HepG2 (cell line): Measurements from ENCODE around the gene ITGB2. TPM values are rescaled to one million over a fixed set of nuclear protein-coding genes. Genes with fewer than 3 reads are reported as not detected.

ENCODE experiments used
- CREM ChIP-seq, 2 experiments: sonication (generic) in 1 of 2; formaldehyde crosslinking in 1 of 2; IDR thresholded peaks; 2 replicates each; pipeline versions ENCODE4 v1.4.0 to v1.6.1; 2016 to 2020; ENCODE audit warnings: antibody characterized with exemption in 1 of 2, mild to moderate bottlenecking in 1 of 2, missing genetic modification reagents in 1 of 2
- DMTF1 ChIP-seq: sonication (generic); formaldehyde crosslinking; IDR thresholded peaks from 2 replicates; pipeline ENCODE4 v1.4.0; 2020; ENCODE audit warnings: mild to moderate bottlenecking, missing genetic modification reagents
- NFKB2 ChIP-seq: sonication (generic); formaldehyde crosslinking; IDR thresholded peaks from 2 replicates; pipeline ENCODE4 v1.4.0; 2020; ENCODE audit warnings: missing genetic modification reagents, borderline replicate concordance
- PATZ1 ChIP-seq: sonication (generic); formaldehyde crosslinking; IDR thresholded peaks from 2 replicates; pipeline ENCODE4 v1.4.0; 2020; ENCODE audit warnings: missing genetic modification reagents
- PRMT3 ChIP-seq: sonication (generic); formaldehyde crosslinking; IDR thresholded peaks from 2 replicates; pipeline ENCODE4 v1.8.1; 2022; ENCODE audit warnings: low read depth, mild to moderate bottlenecking, moderate library complexity, missing genetic modification reagents, borderline replicate concordance
- SRF ChIP-seq: IDR thresholded peaks from 2 replicates; pipeline ENCODE4 v1.6.1; 2011; ENCODE audit warnings: mild to moderate bottlenecking, low read depth, low read length, moderate library complexity
- THAP11 ChIP-seq: IDR thresholded peaks from 2 replicates; pipeline ENCODE4 v1.6.1; 2016; ENCODE audit warnings: missing biosample characterization, missing genetic modification reagents
- TSC22D2 ChIP-seq: sonication (generic); formaldehyde crosslinking; IDR thresholded peaks from 2 replicates; pipeline ENCODE4 v1.5.1; 2020; ENCODE audit warnings: missing genetic modification reagents, mild to moderate bottlenecking, borderline replicate concordance
- UBTF ChIP-seq: sonication (generic); formaldehyde crosslinking; IDR thresholded peaks from 2 replicates; pipeline ENCODE4 v1.4.0; 2020; ENCODE audit warnings: mild to moderate bottlenecking, missing genetic modification reagents
- YEATS2 ChIP-seq: sonication (generic); formaldehyde crosslinking; IDR thresholded peaks from 2 replicates; pipeline ENCODE4 v1.4.0; 2020; ENCODE audit warnings: missing genetic modification reagents, borderline replicate concordance
- ZBED4 ChIP-seq: sonication (generic); formaldehyde crosslinking; IDR thresholded peaks from 2 replicates; pipeline ENCODE4 v1.4.0; 2020; ENCODE audit warnings: missing genetic modification reagents, borderline replicate concordance
- ZMYM3 ChIP-seq: sonication (generic); formaldehyde crosslinking; IDR thresholded peaks from 2 replicates; pipeline ENCODE4 v1.5.1; 2020; ENCODE audit warnings: mild to moderate bottlenecking, missing genetic modification reagents
- ZNF180 ChIP-seq: sonication (generic); formaldehyde crosslinking; IDR thresholded peaks from 2 replicates; pipeline ENCODE4 v1.4.0; 2020; ENCODE audit warnings: low read depth, missing genetic modification reagents, borderline replicate concordance
- ZNF329 ChIP-seq: sonication (generic); formaldehyde crosslinking; IDR thresholded peaks from 2 replicates; pipeline ENCODE4 v1.9.0; 2021; ENCODE audit warnings: low read depth, mild to moderate bottlenecking, missing genetic modification reagents
- ZNF337 ChIP-seq: sonication (generic); formaldehyde crosslinking; IDR thresholded peaks from 2 replicates; pipeline ENCODE4 v1.5.1; 2020; ENCODE audit warnings: missing genetic modification reagents, low read depth, mild to moderate bottlenecking, borderline replicate concordance
- ZNF784 ChIP-seq: sonication (generic); formaldehyde crosslinking; IDR thresholded peaks from 2 replicates; pipeline ENCODE4 v1.5.1; 2020; ENCODE audit warnings: missing genetic modification reagents, mild to moderate bottlenecking, borderline replicate concordance
- polyA plus RNA-seq, 8 experiments: library from polyadenylated mRNA; depleted of rRNA in 3 of 8; stranded (reverse) in 7 of 8; unstranded in 1 of 8; fragments of >200 nt; fragmentation: Illumina TruSeq in 4 of 8; extraction: Trizol in 4 of 8; gene quantifications; 2 replicates each; pipeline versions ENCODE4 v1.2.1 to v1.2.3, GENCODE V29; 2011 to 2016; ENCODE audit warnings: low read depth in 4 of 8, missing spikeins in 1 of 8, mixed read lengths in 1 of 8; ENCODE audit not compliant: insufficient read depth in 1 of 8
- total RNA-seq, 5 experiments: library from RNA; depleted of rRNA; stranded (reverse); fragments of >200 nt; fragmentation: Illumina TruSeq; extraction: Trizol; gene quantifications; 2 replicates each; pipeline ENCODE4 v1.2.3, GENCODE V29; 2016; ENCODE audit warnings: low read depth in 1 of 5

Gene ITGB2
- total and polyA plus RNA-seq, 2 of the 13 experiments (the other 11 are each of a cell fraction or from before 2014, with no cell fraction given), result 4.2 to 18.0 TPM

GRCh38 chr21:44887807-44888580 is 32.7 kb downstream of the ITGB2 start (continued):
- no peak for TF ChIP-seq PRMT3 (CRISPR knock-in tag)
- no peak for TF ChIP-seq YEATS2 (CRISPR knock-in tag)
- TF ChIP-seq CREM (IDR thresholded peaks at IDR 0.05), result no peak
- no peak for TF ChIP-seq CREM (CRISPR knock-in tag; IDR thresholded peaks at IDR 0.05)
- peak; percentile 97 for TF ChIP-seq ZBED4
- no peak for TF ChIP-seq ZNF180 (CRISPR knock-in tag)
- TF ChIP-seq PATZ1 (CRISPR knock-in tag), result peak; percentile 57
- TF ChIP-seq THAP11 (CRISPR knock-in tag), result no peak
- no peak for TF ChIP-seq ZNF337 (CRISPR knock-in tag)
- TF ChIP-seq ZMYM3 (CRISPR knock-in tag), result no peak
- no peak for TF ChIP-seq ZNF329 (CRISPR knock-in tag)
- TF ChIP-seq UBTF (CRISPR knock-in tag), result 0 out of 2 replicates have a peak, but pooled peaks have one; percentile 31
- TF ChIP-seq SRF, result no peak
- no peak for TF ChIP-seq TSC22D2
- no peak for TF ChIP-seq ZNF784 (CRISPR knock-in tag)
- no peak for TF ChIP-seq DMTF1 (CRISPR knock-in tag)
- 0 out of 2 replicates have a peak, but pooled peaks have one; percentile 24 for TF ChIP-seq NFKB2 (CRISPR knock-in tag)
